22Rv1 (cell line): ENCODE results near the gene EDC4.

Experiments
- CTCF ChIP-seq: fragments of 450-650 bp; IDR thresholded peaks from 2 replicates; pipeline ENCODE4 v1.5.1; 2017; ENCODE audit warnings: mild to moderate bottlenecking
- ZFX ChIP-seq: fragments of 450-650 bp; IDR thresholded peaks from 2 replicates; pipeline ENCODE4 v1.6.1; 2017; ENCODE audit warnings: antibody characterized with exemption, borderline replicate concordance

DNA sequence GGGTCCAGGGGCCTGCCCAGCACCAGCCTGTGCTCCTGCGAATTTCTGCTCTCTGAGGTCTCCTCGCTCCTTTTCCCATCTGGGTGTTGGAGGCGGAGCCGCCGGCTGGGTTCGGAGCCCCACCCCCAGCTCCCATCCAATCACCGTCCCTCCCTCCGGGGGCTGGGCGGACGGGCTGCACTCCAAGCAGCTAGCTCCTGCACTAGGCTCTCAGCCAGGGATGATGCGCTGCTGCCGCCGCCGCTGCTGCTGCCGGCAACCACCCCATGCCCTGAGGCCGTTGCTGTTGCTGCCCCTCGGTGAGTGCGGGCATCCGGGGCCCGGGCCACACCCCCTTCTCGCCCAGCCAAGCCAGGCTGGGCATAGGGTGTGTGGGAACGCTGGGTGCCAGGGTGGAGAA lies 11.8 kb downstream of the EDC4 start, which contains the start of gene NRN1L:
- TF ChIP-seq CTCF = no peak
- TF ChIP-seq ZFX = no peak
